ENCODE results near the gene EDDM3A.
"Not testable (repeated sequence)": the region's sequence is repeated elsewhere in the genome, so short reads cannot be mapped to it uniquely, and the experiment has no call there.

EDDM3A gene

GRCh38 chr14:20745571-20746358 lies at the start of gene EDDM3A:
EDDM3A (plus strand) TSS chr14:20745887; CDS start chr14:20747581, 1,694 bp downstream.
- DNase-seq (ENCODE audit: low read depth, low spot score), result no peak

- no peak for DNase-seq (ENCODE audit: low read depth, low spot score)
These were observed 48.9 kb upstream of the EDDM3A start for GRCh38 chr14:20696764-20697163.

GRCh38 chr14:20697273-20698017 lies 48.2 kb upstream of the EDDM3A start:
- peak; percentile 43 for DNase-seq (ENCODE audit: low read depth, low spot score)

GRCh38 chr14:20698018-20698329 lies 47.7 kb upstream of the EDDM3A start:
- DNase-seq (ENCODE audit: low read depth, low spot score), result no peak

- no peak for DNase-seq (ENCODE audit: low read depth, low spot score)
These were observed 46.8 kb upstream of the EDDM3A start for GRCh38 chr14:20698934-20699333.

GRCh38 chr14:20699931-20700330 lies 45.8 kb upstream of the EDDM3A start:
- no peak for DNase-seq (ENCODE audit: low read depth, low spot score)

GRCh38 chr14:20700965-20701364 lies 44.7 kb upstream of the EDDM3A start:
- DNase-seq (ENCODE audit: low read depth, low spot score), result not testable (repeated sequence)

GRCh38 chr14:20706657-20707355 lies 38.9 kb upstream of the EDDM3A start:
- DNase-seq (ENCODE audit: low read depth, low spot score), result no peak

- no peak for DNase-seq (ENCODE audit: low read depth, low spot score)
These were observed 38.1 kb upstream of the EDDM3A start for GRCh38 chr14:20707622-20708021.

- DNase-seq (ENCODE audit: low read depth, low spot score), result no peak
These were observed 34.4 kb upstream of the EDDM3A start for GRCh38 chr14:20711261-20711660.

- DNase-seq (ENCODE audit: low read depth, low spot score), result no peak
These were observed 34.0 kb upstream of the EDDM3A start for GRCh38 chr14:20711685-20712084.

- DNase-seq (ENCODE audit: low read depth, low spot score), result no peak
These were observed 32.8 kb upstream of the EDDM3A start for GRCh38 chr14:20712904-20713303.

GRCh38 chr14:20714593-20715250 lies 31.0 kb upstream of the EDDM3A start:
- DNase-seq (ENCODE audit: low read depth, low spot score), result no peak

GRCh38 chr14:20719777-20720176 lies 25.9 kb upstream of the EDDM3A start:
- no peak for DNase-seq (ENCODE audit: low read depth, low spot score)

GRCh38 chr14:20720741-20721140 lies 24.9 kb upstream of the EDDM3A start:
- DNase-seq (ENCODE audit: low read depth, low spot score), result no peak

GRCh38 chr14:20722016-20722415 lies 23.7 kb upstream of the EDDM3A start:
- no peak for DNase-seq (ENCODE audit: low read depth, low spot score)

- DNase-seq (ENCODE audit: low read depth, low spot score), result no peak
These were observed 22.2 kb upstream of the EDDM3A start for GRCh38 chr14:20723488-20723887.

- not testable (repeated sequence) for DNase-seq (ENCODE audit: low read depth, low spot score)
These were observed 19.6 kb upstream of the EDDM3A start for GRCh38 chr14:20726121-20726520.

- no peak for DNase-seq (ENCODE audit: low read depth, low spot score)
These were observed 19.2 kb upstream of the EDDM3A start for GRCh38 chr14:20726531-20726930.

GRCh38 chr14:20730891-20731290 lies 14.8 kb upstream of the EDDM3A start:
- DNase-seq (ENCODE audit: low read depth, low spot score), result no peak

- DNase-seq (ENCODE audit: low read depth, low spot score), result no peak
These were observed 13.2 kb upstream of the EDDM3A start for GRCh38 chr14:20732477-20732876.
